GM21447 (cell line): ENCODE results near the gene ZPLD1.

Source experiments
- ATAC-seq: cut with Tn5 transposase; IDR thresholded peaks from one replicate; pipeline ENCODE4 v1.9.1; 2021; ENCODE audit not compliant: unreplicated experiment

Gene ZPLD1

DNA sequence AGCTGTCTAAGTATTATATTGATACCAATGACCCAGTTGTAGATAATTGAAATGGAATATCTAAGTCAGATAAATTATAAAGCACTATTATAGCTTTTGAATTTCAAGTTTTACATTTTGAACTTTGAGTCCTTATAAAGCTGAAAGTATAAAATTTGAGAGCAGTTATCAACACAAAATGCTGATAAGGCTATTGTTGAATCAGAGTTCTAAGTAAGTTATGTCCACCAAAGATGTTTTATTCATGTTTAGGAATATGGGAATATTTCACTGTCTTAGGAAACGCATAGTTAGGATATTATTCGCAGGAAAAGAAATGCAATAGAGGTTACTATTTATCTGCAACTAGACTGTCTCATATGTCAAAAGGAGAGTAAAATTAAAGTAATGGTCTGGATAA, 29.4 kb downstream of the ZPLD1 start:
- ATAC-seq, result no peak

DNA sequence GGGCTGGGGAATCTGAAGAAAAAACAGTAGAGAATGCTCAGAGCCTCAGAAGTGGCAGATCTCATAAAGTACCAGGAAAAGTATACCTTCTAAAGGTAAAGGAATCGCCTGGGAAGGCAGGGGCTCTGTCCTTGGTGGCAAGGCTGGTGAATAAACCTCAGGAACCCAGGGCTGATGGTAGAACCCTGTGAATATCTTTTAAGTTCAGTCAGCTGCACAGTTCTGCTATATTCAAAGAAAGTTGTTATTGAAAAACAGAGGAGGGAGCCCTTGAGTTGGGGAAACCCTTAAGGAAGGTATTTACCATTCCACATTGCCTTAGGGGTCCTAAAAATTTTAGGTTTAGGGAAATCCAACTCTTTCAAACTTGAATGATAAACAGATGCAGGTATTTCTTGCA, 31.2 kb downstream of the ZPLD1 start:
- no peak for ATAC-seq

DNA sequence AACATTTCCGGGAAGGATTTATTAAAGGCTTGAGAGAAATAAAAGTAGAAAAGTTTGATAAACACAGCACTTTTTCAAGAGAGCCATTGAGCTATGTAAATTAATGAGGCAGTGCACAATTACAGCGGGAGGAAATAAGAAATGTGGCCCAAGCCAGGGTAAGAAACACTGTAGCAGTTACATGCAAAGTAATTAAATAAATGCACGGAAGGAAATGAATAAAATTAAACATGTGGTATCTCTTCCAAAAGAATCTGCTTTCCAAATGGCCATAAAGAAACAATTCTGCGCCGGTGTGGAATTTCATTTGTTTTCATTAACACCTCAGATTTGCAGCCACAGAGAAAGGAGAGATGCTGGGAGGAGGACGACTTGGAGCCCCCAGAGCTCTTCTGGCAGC, 35.3 kb downstream of the ZPLD1 start:
- no peak for ATAC-seq

DNA sequence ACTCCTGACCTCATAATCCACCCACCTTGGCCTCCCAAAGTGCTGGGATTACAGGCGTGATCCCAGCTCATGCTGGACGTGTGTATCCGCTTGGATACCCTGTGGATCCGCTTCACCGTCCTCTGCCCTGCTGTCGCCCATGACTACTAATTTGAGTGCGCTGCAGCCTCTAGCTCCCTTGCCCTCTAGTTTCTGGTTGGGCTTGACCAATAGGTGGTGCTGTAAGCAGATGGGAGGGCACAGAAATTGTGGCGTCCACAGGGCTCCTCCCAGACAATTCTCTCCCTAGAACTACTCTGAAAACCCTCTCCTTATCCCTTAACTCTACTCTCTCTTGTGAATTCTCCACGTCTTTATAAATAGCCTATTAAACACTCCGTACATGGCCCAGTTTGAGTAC, 36.2 kb downstream of the ZPLD1 start:
- no peak for ATAC-seq

DNA sequence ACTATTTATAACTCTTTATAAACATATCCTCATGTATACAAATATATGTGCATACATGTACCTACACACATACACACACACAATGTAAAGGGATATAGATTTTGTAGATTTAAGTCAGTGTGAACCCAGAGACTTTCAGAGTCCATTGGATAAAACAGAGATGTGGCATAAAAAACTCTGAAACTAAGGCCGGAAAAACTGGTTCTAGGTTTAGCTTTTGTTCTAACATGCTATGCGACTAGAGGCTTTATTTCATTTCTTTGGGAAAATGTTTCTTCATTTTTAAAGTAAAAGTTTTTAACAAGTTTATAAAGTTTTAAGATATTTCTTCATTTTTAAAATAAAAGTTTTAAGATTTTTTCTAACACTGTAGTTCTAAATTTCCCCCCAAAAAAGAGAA, 36.7 kb downstream of the ZPLD1 start:
- no peak for ATAC-seq

DNA sequence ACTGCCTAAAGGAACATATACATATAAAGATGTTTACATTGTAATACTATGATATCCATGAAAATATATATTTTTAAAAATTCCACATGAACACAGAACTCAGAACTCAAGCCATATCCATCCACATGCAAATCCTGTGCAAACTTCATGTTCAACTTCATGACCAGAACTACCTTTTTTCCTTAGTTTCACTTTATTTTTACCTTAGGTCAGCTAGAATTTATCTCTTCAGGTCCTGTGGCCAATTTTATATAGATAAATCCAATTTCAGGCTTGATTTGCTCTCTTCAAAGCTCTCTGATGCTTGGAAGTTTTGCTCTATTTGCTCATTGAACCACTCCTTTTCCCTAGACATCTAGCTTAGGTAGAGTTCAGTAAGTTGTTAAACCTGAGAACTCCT, 38.8 kb downstream of the ZPLD1 start:
- no peak for ATAC-seq

DNA sequence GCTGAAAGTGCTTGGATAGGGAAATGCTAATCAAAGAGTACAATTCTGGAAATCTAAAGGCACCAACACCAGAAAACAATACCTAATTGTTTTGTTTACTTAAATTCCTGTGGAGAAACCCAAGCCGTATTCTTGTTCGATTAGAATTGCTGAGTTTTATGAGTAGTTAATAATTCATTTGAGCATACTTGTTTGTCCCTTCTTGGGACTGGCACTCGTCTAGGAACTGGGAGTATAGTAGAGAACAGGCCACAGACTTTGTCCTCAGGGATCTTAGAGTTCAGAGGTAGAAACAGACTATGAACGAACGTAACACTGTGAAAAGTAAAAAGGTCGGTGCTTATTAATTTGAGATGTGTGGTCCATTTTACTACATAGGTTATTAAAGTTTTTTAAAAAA, 39.4 kb downstream of the ZPLD1 start:
- ATAC-seq, result no peak

DNA sequence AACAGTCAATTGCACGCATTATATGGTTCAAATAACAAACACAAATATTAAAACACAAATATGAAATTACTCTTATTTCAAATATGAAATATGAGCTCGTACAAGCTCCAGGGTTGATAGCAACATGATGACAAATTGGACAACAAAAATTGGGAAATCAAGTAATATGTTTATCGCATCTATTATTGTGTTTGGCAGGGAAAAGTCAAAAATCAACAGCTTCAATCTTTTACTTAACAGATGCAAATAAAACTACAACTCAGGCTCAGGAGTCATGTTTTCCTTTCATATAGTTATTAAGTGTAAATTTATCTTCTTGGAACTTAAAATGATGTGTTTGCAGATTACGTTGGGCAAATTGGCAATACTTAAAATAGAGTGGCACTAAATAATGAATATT, 41.4 kb downstream of the ZPLD1 start:
- ATAC-seq, result no peak

DNA sequence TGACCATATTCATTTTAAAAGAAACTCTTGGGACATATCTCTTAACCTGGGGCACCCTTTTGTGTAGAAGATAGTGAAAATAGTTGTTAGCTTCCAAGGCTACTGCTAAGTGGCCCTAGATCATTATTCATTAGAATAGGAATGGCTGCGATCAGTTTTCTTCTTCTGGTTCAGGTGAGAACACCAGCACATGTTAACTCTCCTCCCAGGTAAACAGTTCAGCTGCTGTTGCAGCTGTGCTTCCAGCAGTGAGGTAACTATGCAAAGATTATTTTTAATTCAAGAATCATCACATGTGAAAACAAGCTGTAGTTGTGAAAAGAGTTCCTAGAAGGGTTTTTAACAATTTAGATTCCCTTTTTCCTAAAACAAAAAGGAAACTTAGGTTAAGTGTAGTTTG, 43.3 kb downstream of the ZPLD1 start:
- ATAC-seq, result no peak

DNA sequence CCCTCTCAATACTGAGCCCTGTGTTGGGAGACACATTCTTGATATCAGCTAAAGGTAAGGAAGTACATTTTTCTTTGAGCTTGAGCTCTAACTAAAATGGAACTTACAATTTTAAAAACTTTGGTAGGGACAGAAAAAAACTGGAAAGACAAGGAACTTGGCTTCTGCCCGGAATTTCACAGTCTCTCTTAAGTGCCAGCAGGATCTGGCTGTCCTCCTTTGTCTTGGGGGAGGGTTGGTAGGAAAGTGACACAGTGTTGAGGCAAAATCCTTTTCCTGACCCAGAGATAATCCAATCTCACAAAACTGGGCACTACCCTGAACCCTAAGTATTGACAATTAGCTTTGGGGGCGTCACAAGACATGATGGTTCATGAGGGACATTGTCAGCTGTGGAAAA, 45.3 kb downstream of the ZPLD1 start:
- ATAC-seq, result no peak

DNA sequence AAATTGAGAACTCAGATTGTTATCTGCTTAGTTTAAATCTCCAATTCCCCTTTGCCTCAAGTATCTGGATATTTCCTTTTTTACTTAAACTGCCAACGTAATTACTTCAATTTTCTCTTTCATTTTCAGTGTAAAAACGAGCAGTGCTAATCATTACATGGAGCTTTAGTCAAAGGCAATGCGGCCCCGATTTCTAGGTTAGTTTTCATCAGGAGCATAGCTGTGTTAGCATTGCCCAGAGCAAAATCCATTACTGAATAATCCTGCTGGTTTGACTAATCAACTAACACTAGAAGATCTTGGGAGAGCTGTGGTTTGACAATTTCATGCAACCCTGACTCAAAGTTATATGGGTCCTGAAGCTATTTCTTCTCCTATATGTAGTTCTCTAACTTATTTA, 46.2 kb downstream of the ZPLD1 start:
- no peak for ATAC-seq

DNA sequence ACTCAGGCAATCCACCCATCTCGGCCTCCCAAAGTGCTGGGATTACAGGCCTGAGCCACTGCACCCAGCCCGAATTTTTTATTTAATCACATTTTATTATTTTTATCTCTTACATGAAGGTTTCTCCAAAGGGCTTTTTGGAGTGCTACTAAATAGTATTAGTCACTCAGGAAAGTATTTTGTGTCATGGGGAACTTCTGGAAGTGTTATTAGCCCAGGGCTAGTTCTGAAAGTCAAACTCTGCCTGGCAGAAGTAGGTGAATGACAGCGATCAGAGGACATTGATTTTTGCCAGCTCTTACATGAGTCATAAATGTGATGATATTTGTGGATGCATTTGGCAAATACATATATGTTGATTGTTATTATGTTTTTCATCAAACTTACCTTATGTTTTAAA, 48.7 kb downstream of the ZPLD1 start:
- ATAC-seq, result no peak

DNA sequence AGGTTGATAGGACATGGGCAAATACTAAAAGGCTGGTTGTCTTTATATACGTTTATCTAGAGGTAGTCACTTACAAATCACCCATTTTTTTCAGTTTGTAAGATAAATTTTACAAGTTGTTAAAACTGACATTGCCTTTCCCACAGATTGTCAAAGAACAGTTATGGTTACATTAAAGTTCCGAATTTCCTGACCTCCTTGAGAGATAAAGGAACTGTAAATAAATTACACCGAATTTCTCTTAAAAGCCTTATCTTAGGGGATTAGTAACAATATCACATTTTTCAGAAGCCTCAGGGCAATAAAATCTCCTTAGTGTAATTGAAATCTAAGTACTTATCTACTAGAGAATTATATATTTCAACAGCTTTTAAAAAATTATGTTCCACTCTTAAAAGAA, 49.5 kb downstream of the ZPLD1 start:
- ATAC-seq, result no peak

DNA sequence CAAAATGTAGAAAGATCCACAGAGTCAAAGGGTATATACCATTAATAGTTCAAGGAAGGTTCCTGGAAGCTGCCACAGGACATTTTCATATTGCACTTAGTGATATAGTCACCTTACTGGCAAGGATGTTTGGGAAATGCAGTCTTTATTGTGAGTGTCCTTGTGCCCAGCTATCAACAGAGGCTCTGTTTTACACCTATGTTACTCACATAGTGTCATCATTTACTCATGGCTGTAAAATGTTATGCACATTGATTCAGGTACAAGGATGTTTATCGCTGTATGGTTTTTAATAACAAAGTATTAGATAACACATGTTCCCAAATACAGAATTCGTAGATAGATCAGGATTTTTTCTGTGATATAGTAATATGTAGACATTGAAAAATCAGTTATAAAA, 50.9 kb downstream of the ZPLD1 start:
- no peak for ATAC-seq

DNA sequence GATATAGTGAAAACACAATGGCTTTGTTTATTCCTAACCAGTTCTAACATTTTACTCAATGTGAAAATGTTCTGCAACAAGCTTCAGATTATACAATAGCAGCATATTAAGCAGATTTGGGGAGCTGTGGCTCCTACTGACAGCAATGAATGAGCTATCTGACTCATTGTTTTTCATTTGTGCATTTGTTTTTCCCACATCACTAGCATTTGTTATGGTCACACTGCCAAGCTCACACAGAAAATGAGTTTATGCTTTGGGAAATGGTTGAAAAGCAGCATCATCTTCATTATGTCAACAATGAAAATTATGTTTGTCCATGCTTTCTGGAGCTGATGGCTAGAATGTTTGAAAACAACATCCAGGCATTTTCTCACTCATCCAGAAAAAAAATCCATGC, 53.5 kb downstream of the ZPLD1 start:
- no peak for ATAC-seq

DNA sequence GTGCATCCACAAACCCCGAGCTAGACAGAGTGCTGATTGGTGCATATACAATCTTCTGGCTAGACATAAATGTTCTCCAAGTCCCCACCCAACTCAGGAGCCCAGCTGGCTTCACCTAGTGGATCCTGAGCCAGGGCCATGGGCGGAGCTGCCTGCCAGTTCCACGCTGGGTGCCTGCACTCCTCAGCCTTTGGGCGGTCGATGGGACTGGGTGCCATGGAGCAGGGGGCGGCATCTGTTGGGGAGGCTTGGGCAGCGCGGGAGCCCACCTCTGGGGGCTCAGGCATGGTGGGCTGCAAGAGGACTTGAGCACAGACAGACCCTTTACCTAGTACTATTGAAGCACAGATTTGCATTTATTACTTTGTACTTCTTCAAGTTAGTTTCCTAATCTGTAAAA, 57.5 kb downstream of the ZPLD1 start:
- ATAC-seq, result no peak

DNA sequence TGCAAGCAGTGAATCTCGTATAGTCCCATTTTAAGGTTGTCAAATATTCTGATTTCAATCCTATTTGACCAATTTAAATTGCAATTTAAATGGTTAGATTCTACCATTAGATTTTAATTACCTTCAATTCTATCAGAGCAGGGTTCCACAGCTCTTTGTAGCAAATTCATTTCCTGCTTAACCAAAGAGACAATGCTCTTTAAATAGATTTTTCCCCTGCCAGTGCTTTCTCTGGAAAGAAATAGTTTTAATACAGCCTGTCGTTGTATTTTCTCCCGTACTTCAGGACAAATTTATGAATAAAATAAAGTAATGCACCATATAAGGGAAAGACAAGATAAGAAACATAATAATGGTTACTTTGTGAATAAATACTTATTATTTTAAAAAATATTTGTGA, 62.8 kb downstream of the ZPLD1 start:
- ATAC-seq, result no peak

DNA sequence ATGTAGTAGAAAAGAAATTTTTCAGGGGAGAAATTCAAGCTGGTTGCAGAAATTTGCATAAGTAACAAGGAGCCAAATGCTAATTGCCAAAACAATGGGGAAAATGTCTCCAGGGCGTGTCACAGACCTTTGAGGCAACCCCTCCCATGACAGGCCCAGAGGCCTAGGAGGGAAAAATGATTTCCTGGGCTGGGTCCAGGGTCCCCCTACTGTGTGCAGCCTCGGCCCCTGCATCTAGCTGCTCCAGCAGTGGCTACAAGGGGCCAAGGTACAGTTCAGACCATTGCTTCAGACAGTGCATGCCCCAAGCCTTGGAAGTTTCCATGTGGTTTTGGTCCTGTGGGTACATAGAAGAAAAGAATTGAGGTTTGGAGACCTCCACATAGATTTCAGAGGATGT, 70.7 kb downstream of the ZPLD1 start:
- ATAC-seq, result no peak

DNA sequence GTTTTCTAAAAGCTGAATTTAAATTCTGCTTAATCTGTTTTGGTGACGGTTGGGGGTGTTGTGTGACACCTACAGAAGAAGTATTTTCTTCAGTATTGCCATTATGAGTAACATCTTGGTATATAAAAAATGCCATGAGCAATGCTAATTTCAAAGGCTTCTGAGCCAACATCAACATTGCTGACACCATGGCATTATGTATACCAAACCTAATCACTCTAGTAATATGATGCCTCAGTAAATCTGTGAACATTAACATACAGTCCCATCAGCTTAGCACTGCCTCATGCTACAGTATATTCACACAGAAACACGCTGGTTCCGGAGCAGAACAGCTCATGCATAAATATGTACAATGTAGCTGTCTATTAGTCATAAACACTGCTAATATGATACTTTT, 75.8 kb downstream of the ZPLD1 start:
- ATAC-seq, result no peak

DNA sequence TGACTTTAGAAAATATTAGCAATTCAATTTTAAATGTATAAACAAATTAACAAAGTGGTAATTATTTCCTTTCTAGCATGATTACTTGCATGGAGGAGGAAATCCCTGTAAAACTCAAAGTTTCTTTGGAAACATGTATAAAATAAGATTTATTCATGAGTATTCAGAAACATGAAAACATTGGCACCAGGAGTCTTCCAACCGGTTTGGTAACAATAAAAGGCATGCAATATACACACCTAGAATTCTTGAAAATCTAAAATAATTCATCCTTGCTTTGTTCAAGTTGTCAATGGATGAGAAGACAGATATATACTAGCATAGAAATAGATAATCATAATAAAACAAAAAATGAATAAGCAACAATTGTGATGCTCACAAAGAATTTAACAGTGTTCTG, 76.4 kb downstream of the ZPLD1 start:
- ATAC-seq, result no peak

DNA sequence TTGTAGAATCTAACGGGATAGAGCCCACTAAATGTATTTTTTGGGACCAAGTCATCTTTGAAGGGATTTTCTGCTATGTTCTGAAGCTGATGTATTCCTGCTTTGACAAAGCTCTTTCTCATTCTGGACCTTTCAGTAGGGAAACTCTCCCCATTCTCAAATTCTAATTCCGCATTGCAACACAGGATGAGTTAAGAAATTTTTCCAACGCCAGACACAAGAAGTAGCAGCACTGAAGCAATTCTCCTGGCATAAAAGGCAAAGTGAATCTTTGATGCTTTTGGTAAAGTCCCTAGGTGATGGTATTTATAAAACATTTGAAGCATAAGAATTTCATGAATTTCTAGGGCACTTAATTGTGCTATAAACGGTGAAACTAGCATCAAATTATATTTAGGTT, 76.8 kb downstream of the ZPLD1 start:
- no peak for ATAC-seq

DNA sequence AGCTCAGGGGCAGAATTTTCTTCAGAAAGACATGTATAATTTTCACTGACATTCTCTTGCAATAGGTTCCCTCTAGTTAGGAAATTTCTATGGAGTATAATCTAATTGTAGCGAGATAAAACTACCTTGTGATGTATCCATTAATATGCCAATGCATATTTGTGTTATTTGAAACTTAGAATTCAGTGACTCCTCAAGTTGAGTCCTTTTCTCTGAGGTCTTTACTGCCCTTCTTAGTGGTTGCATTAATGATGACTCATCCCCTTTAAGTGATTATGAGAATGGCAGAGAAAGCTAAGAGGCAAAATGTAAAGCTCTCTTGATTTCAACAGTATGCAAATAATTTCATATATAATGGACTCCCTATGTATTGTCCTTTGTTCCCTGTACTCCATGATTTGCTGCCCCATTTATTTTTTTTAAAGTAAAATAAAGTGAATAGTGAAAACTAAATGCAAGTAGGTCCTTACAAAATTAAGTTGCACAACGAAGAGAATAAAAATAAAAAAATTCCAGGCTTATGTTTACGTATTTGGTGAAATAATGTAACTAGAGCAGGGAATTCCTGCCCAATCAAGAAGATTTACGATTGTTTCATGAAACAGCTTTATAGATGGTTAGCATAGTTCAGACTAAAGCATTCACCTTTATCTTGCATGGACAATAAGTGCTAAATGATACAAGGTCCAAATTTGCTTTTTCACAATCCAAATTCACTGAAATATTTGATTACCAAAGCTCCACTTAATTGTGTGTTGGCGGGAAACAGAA, 78.1 kb downstream of the ZPLD1 start:
- ATAC-seq, result no peak

DNA sequence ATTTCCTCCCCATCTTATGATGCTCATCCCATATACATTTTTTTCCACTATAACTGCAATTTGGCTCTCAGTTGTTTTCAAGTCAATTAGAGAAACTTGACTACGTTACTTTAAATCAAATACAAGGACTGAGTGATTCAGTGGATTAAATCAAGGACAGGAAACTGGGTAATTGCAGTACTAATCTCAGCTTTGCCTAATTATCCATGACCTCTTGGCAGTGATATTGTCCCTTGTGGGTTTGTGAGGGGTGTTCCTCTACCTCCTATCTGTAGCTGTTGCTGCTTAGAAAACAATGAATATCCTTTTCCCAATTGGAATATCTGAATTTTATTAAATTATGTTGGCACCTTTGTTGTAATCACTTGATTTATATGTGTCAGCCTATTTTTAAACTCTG, 79.4 kb downstream of the ZPLD1 start:
- ATAC-seq, result no peak

DNA sequence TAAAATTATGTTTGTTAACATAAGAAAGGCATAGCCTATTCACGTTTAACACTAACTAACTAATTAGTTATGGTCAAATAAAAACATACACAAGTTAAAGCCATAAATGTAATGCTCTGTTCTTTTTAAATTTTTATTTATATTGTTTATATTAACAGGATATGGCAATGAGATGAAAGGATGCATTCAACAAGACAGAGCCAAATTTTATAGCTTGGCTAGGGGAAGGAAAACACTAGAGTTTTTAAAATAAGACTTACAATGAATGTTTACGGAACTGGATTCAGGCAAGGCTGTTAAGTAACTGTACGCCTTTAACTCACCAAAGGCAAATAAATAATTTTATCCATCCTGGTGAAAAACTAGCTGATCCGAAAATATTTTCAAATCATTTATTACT, 86.4 kb downstream of the ZPLD1 start:
- ATAC-seq, result no peak
